Keratinocyte (primary cell): Measurements from ENCODE around the gene GNS.

ENCODE experiments used
- CTCF ChIP-seq, 3 experiments: IDR thresholded peaks in 1 of 3; conservative IDR thresholded peaks in 1 of 3; optimal IDR thresholded peaks in 1 of 3; 2 replicates in 2 of 3; 3 replicates in 1 of 3; pipeline versions ENCODE3 to v1.5.1; 2011; ENCODE audit warnings: low read length in 3 of 3, mild to moderate bottlenecking in 3 of 3, moderate library complexity in 2 of 3, control low read depth in 1 of 3, inconsistent platforms in 1 of 3; ENCODE audit not compliant: insufficient read depth in 2 of 3; ENCODE audit errors: extremely low read depth in 1 of 3
- EZH2 ChIP-seq: IDR thresholded peaks from one replicate; pipeline ENCODE4 v1.6.1; 2012; ENCODE audit warnings: inconsistent platforms, mild to moderate bottlenecking, low read length, moderate library complexity

DNA sequence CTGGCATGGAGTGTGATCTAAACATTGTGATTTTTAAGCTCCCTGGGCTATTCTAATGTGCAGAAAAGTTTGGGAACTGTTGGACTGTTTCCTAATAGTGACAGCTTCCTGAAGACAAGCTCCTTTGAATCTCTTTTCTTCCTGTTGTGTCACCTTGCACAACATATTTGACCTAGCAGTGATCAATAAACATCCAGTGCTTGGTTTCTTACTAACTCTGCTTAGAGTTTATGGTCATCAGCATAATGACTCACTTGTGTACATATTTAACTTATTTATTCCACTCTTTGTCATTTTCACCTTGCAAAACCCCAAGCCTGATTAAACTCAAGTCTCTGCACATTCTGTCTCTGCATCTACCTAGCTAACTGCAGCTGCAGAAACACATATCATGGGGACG, 38.0 kb upstream of the GNS start:
- TF ChIP-seq CTCF (optimal IDR thresholded peaks at IDR 0.05 in 1 of 3, IDR thresholded peaks at IDR 0.05 in 1 of 3, conservative IDR thresholded peaks at IDR 0.05 in 1 of 3; ENCODE audit: extremely low read depth in 1 of 3, insufficient read depth in 2 of 3, low read length in 3 of 3) (no peak), EZH2 (no peak)
